ENCODE measurements around the gene WNK2.

Gene WNK2

GRCh38 chr9:93187047-93187446, 3.1 kb downstream of the WNK2 start:
- TF ChIP-seq, protein P1, sequence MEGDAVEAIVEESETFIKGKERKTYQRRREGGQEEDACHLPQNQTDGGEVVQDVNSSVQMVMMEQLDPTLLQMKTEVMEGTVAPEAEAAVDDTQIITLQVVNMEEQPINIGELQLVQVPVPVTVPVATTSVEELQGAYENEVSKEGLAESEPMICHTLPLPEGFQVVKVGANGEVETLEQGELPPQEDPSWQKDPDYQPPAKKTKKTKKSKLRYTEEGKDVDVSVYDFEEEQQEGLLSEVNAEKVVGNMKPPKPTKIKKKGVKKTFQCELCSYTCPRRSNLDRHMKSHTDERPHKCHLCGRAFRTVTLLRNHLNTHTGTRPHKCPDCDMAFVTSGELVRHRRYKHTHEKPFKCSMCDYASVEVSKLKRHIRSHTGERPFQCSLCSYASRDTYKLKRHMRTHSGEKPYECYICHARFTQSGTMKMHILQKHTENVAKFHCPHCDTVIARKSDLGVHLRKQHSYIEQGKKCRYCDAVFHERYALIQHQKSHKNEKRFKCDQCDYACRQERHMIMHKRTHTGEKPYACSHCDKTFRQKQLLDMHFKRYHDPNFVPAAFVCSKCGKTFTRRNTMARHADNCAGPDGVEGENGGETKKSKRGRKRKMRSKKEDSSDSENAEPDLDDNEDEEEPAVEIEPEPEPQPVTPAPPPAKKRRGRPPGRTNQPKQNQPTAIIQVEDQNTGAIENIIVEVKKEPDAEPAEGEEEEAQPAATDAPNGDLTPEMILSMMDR (IDR thresholded peaks at IDR 0.05; ENCODE audit: insufficient read depth, missing control alignments): no peak
- FAIRE-seq (no peak), DNase-seq (ENCODE audit: insufficient read length, low spot score) (no peak)

- no peak for FAIRE-seq
- TF ChIP-seq, protein P1 (IDR thresholded peaks at IDR 0.05; ENCODE audit: insufficient read depth, missing control alignments): no peak
- DNase-seq (ENCODE audit: insufficient read length, low spot score): no peak
Measured at GRCh38 chr9:93187574-93187973, 3.6 kb downstream of the WNK2 start.

DNA sequence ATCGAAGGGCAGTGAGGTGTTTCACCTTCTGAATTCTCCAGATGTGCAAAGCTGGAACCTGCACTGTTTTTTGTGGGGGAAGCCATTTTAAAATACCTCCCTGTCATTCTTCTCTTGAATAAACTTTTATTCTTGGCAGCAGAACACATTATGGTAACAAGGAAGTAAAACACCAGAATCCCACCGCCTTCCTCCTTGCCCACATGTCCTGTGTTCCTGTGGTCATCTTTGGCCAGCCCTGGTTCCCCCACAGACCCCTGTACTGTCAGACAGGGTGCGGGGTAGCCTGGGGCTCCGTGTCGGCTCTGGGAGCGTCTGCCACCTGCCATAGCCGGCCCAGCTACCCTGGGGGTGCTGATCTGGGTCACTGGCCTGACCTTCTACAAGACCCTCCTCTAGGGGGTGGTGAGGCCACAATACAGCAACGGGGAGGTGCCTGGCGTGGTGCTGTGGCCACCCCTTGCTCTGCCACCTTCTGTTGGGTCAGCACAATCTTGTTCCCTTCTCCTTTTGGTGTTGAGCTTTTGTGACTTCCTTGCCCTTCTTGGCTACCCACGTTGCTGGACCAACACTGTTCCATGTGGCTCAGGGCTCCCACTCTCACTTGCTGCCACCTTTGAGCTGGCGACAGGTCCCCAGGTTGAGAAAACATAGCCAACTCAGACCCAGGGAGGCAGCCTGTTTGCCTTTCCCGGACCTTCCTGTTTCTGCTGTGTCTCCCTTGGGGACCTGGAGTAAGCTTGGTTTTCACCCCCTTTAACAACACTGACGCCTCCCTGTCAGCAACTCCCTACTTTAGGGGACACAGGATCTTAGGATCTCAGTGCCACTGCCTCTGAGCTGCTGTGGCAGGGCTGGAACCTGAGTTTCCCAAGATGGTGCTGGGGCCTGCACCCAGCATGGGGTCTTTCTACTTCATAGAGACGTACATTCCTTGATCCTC, 4.8 kb downstream of the WNK2 start:
- TF ChIP-seq, protein P1 (IDR thresholded peaks at IDR 0.05; ENCODE audit: insufficient read depth, missing control alignments): no peak
- DNase-seq (ENCODE audit: insufficient read length, low spot score): no peak
- FAIRE-seq: no peak

GRCh38 chr9:93189369-93190132, 5.6 kb downstream of the WNK2 start:
- TF ChIP-seq, protein P1 (IDR thresholded peaks at IDR 0.05; ENCODE audit: insufficient read depth, missing control alignments): no peak
- DNase-seq (ENCODE audit: insufficient read length, low spot score): no peak
- FAIRE-seq: no peak

- no peak for DNase-seq (ENCODE audit: insufficient read length, low spot score)
- TF ChIP-seq, protein P1 (IDR thresholded peaks at IDR 0.05; ENCODE audit: insufficient read depth, missing control alignments): no peak
- FAIRE-seq: no peak
Measured at GRCh38 chr9:93190133-93190525, 6.2 kb downstream of the WNK2 start.

- FAIRE-seq (no peak), DNase-seq (ENCODE audit: insufficient read length, low spot score) (no peak)
- TF ChIP-seq, protein P1 (IDR thresholded peaks at IDR 0.05; ENCODE audit: insufficient read depth, missing control alignments): no peak
Measured at GRCh38 chr9:93190656-93191353, 6.9 kb downstream of the WNK2 start.
